Measurements from ENCODE around the gene KRTAP5-1.

- TF ChIP-seq CTCF (IDR thresholded peaks at IDR 0.05; ENCODE audit: insufficient read depth, low read length, poor library complexity, severe bottlenecking) = no peak
- no peak for TF ChIP-seq EZH2phosphoT487 (conservative IDR thresholded peaks at IDR 0.05; ENCODE audit: low read length)
Observed at GRCh38 chr11:1558775-1559110, 26.3 kb downstream of the KRTAP5-1 start.
